GM18511 (cell line): ENCODE data around the gene HDAC7.

ENCODE experiments used
- ATAC-seq: cut with Tn5 transposase; IDR thresholded peaks from one replicate; pipeline ENCODE4 v1.9.1; 2021; ENCODE audit warnings: mild to moderate bottlenecking, moderate library complexity; ENCODE audit not compliant: unreplicated experiment

The HDAC7 gene

GRCh38 chr12:47797441-47797840, 22.3 kb downstream of the HDAC7 start:
- no peak for ATAC-seq

- no peak for ATAC-seq
Observed at GRCh38 chr12:47795814-47796411, 23.8 kb downstream of the HDAC7 start.

- ATAC-seq: no peak
Observed at GRCh38 chr12:47795121-47795813, 24.4 kb downstream of the HDAC7 start.

GRCh38 chr12:47794679-47795078, 25.0 kb downstream of the HDAC7 start:
- no peak for ATAC-seq

GRCh38 chr12:47793015-47793681, 26.6 kb downstream of the HDAC7 start:
- ATAC-seq: no peak

- ATAC-seq: no peak
Observed at GRCh38 chr12:47791874-47792273, 27.8 kb downstream of the HDAC7 start.

GRCh38 chr12:47791351-47791746, 28.4 kb downstream of the HDAC7 start:
- no peak for ATAC-seq

GRCh38 chr12:47790676-47791350, 28.9 kb downstream of the HDAC7 start:
- no peak for ATAC-seq

GRCh38 chr12:47789712-47790489, 29.8 kb downstream of the HDAC7 start:
- ATAC-seq: no peak

GRCh38 chr12:47789141-47789540, 30.6 kb downstream of the HDAC7 start:
- no peak for ATAC-seq

GRCh38 chr12:47787596-47788319, 31.9 kb downstream of the HDAC7 start:
- ATAC-seq: no peak

- no peak for ATAC-seq
Observed at GRCh38 chr12:47786662-47787280, 32.9 kb downstream of the HDAC7 start.

- ATAC-seq: no peak
Observed at GRCh38 chr12:47785887-47786661, 33.6 kb downstream of the HDAC7 start.

- ATAC-seq: no peak
Observed at GRCh38 chr12:47785036-47785886, 34.4 kb downstream of the HDAC7 start.

- no peak for ATAC-seq
Observed at GRCh38 chr12:47783821-47784819, 35.6 kb downstream of the HDAC7 start.

- ATAC-seq: no peak
Observed at GRCh38 chr12:47783024-47783755, 36.5 kb downstream of the HDAC7 start.
